ENCODE data around the gene CFTR.
"Not testable (repeated sequence)": the region's sequence is repeated elsewhere in the genome, so short reads cannot be mapped to it uniquely, and the experiment has no call there.

CFTR gene

DNA sequence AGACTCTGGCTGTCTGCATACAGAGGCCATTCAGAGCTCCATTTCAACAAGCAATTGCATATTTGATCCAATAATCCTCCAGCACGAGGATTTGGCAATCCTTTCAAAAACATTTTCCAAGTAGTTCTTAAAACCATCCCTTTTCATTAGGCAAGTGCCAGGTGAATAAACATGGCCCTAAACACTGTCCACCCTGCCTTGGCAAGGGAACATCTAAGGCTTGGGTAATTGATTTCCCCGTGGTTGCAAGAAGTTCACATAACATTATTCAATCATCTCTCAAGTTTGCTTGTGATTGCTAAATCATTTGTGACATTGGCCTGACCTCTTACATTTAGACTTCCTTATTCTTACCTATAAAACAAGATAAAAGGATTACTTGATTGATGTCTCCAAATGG lies 218.2 kb downstream of the CFTR start:
- DNase-seq, result no peak

DNA sequence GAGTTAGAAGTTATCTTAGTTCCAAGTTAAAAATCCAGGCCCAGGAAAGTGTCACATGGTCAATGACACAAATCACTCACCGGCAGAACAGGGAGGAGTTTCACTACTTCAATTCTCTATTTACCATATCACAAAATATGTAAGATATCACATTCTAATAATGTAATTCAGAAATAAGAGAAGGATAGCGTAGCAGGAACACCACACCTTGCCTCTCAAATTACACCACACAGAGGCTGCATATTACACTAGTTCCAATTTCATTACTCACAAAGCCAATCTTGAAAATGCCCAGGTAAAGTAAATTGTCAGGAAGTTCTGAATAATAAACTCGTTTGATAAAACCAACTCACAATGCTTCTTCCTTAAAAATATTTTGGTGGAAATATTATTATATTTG lies 224.2 kb downstream of the CFTR start:
- DNase-seq, result no peak

DNA sequence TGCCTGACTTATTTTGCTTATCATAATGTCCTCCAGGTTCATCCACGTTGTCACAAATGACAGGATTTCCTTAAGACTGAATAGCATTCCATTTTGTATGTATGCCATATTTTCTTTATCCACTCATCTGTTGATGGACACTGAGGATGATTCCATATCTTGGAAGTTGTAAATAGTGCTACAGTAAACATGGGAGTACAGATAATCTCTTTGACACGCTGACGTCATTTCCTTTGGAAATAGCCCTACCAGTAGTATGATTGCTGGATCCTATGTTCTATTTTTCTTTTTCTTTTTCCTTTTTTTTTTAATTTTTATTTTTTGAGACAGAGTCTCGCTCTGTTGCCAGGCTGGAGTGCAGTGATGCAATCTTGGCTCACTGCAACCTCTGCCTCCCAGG lies 225.8 kb downstream of the CFTR start:
- DNase-seq, result no peak

DNA sequence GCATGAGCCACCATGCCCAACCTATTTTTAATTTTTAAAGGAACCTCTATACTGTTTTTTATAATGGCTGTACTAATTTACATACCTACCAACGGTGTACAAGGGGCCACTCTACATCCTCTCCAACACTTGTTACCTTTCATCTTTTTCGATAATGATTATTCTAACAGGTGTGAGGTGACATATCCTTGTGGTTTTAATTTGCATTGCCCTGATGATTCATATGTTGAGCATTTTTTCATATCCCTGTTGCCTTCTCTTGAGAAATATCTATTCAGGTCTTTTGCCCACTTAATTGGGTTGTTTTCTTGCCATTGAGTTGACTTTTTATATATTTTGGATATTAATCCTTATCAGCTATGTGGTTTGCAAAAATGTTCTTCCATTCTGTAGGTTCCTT lies 226.4 kb downstream of the CFTR start:
- DNase-seq, result no peak

DNA sequence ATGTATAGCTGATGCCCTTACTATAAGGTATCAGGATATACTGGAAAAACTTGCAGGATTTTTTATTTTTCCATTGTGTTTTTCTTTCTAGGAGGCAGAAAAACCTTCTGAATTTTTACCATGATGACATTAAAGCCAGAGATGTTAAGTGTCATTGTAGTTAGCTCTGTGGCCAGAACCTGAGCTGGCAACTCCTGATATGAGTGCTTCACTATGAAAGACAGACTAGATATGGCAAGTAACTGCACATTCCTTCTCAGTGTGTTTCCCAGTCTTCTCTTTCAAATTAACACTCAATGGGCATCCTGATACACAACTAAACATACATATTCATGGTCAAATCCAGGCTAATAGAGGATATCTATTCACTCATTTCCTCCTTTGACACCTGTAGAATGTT lies 227.3 kb downstream of the CFTR start:
- no peak for DNase-seq

DNA sequence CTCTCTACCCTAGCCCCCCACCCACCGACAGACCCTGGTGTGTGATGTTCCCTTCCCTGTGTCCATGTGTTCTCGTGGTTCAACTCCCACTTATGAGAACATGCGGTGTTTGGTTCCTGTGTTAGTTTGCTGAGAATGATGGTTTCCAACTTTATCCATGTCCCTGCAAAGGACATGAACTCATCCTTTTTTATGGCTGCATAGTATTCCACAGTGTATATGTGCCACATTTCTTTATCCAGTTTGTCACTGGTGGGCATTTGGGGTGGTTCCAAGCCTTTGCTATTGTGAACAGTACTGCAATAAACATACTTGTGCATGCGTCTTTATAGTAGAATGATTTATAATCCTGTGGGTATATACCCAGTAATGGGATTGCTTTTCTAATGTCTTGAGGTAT lies 228.3 kb downstream of the CFTR start:
- not testable (repeated sequence) for DNase-seq

DNA sequence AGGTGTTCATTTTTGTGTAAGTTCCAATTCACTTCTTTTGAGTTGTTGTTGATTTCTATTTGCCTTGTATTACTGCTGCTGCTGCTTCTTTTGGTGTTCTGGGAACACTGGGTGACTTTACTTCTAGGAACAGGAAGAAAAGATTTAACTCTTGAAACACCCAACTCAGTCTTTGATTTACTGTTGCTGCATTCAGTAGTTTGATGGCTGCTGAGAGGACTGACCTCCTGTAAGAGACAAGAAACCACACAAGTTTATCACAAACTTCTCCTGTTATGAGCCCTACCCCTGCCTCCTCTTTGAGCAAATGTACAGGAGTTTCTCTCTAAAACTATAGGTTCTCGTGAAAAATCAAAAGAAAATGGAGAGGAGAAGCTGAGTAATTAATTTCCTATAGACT lies 231.7 kb downstream of the CFTR start:
- DNase-seq, result no peak

DNA sequence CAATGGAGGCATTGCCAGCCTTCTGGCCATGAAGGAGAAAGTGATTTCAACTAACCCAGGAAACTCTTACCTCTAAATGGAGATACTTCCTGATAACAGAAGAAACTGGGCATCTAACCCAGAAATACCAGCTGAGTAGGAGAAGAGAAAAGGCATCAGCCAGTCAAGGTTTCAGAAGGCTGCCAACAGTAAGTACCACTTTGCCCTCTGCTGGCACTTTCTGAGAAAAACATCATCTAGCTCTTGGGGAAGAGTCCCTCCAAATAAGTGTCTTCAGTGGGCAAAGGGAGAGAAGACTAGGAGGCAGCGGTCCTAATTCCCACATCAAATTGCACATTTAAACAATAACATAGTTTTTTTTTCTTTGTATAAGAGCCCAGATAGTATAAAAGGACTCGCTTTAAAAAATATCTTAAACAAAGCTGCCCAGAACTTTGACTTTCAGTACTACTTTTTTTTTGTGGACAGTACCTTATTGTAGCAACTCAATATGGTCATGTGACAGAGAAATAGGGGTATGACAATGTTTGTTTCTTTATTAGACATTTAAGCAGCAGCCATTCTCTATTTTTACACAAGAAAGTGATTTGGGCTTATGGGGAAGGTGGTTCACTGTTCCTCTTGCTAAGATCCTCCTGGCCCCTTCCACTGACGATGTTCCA lies 236.1 kb downstream of the CFTR start:
- peak; percentile 32 for DNase-seq

DNA sequence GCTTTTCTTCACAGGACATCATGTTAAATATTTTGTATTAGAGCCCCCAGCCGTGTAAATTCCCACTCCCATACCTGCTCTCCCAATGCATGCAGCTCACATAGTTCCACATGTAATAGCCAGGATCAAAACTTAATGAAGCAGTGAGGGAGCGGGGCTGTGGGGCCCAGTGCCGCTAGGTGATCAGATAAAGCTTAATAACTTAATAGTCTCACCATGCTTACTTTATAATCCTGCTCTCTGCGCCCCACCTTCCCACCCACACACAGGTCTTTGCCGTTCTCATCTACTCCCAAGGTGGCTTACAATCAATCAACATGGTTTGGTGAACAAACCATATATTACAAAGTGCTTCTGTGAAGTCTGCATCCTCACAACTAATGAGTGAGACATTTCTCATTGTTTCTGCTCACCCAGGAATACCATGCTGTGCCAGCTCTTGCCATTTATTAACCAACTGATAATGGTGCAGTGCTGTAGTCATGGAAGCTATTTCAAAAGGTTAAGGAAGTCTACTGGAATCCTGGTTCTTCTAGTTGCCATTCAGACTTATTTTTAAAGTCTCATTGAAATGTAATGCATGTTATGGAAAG lies 237.0 kb downstream of the CFTR start:
- DNase-seq, result no peak

DNA sequence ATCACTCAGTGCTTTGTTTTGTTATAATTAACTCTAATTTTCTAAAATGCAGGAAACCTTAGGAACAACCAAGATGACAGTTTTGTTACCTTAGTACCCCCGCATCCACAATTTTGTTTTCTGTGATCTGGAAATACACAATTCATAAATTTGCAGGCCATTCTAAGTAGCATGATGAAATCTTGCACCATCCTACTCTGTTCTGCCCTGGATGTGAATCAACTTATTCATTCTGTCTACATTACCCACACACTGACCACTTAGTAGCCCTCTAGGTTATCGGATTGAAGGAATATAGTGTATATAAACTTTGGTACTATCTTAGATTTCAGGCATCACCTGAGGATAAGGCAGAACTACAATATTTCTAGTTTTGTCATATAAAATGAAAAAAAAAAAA lies 237.5 kb downstream of the CFTR start:
- no peak for DNase-seq

All from suppressor macrophage treated with lipopolysaccharide for 4 hours (primary cell).